HG03571 (cell line): ENCODE data around the gene ISY1.
"Not testable (repeated sequence)": the region's sequence is repeated elsewhere in the genome, so short reads cannot be mapped to it uniquely, and the experiment has no call there.

ENCODE experiments used
- ATAC-seq: cut with Tn5 transposase; IDR thresholded peaks from one replicate; pipeline ENCODE4 v1.9.1; 2021; ENCODE audit not compliant: unreplicated experiment

Gene ISY1

DNA sequence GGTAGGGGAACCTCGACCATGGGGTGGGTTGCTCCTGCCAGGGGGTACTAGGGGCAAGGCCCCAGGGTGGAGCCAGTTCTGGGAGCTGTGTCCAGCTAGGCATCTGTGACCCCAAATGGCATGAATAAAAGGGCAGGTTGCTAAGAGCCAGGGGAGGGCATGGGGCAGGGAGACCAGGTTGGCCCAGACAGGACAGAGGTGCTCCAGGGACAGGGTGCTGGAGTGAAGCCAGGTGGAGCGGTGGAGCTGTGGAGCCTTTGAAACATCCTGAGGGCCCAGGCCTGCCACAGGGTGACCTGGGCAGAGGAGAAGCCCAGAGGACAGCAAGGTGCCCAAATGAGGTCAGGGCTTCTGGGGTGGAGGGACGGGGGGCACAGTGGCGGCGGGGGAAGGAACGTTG is 72.6 kb downstream of the ISY1 start:
- ATAC-seq = not testable (repeated sequence)

DNA sequence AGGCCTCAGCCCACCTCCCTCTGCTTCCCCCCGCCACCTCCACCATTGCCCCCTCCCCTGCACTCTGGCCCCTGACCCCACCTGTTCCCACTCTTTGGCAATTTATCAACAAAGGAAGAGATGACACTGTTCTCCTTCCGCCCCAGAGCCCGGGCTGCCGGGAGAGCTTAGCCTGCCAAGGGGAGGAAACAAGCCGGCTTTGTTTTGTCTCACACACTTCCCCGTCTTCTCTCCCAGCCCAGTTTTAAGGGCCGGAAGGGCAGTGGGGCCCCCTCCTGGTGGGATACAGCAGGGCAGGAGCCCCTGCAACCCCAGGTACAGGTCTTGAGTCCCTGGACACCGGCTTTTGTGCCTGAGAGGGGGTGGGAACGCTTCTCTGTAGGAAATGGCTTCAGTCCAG is 73.0 kb downstream of the ISY1 start:
- ATAC-seq = not testable (repeated sequence)

DNA sequence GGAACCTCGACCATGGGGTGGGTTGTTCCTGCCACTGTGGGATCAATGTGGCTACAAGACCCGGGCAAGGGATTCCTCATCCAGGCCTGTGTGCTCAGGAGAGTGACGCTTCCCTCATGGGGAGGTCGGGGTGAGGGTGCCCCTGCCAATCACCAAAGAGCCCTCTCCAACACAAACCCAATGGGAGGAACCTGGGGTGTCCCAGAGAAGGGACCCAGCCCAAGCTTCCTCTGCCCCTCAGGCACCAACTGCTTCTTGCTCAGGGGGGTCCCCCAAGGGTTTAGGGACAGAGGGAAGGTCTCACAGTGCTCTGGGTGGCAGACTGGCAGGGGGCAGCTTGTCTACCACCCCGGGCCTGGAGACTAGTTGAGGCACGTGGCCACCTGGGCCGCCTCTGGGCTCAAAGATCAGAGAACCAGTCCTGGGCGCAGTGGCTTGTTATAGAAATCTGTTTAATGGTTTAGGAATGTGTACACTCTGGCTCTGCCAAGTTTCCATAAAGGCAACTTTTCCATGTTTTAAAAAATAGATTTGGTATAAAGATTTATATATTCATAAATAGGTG is 73.6 kb downstream of the ISY1 start:
- ATAC-seq = no peak

DNA sequence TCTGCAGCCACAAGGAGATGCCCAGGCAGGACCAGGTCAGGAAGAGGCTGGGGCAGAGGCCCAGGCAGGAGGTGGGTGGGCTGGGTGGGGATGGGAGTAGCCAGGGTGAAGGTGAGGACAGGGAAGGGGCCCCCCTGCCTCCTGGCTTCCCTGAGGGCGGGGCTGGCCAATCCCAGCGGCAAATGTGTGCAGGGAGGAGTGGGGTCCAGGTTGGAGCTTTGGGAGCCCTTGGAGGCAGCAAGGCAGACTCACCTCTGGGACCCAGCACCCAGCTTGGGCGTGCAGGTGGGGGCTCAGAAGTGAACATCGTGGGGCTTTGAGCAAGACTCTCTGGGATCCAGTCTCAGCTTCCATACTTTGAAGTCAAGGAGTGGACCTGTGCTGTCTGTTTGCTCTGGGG is 75.0 kb downstream of the ISY1 start:
- ATAC-seq = no peak

DNA sequence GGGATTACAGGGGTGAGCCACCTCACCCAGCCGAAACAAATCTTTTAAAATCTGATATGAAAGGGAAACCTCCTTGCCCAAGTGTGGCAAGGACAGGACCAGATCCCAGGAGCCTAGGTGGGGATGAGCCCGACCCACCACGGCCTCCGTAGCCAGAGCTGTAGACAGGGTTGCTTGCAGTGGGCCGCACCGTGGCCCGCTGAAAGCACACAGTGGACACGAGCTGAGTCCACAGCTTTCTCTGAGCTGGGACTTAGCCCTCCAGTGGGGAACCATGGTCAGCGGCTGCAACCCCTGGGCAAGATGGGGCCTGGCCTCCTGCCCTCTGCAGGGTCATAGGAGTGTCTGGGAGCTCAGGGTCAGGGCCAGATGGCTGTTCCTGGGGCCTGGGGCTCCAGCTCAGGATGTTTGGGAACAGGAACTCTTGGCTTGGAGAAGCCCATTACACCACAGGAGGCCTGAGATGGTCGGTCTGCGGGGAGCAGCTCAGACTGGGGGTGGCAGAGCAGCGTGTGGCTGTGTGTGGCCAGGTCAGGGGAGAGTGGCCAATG is 75.6 kb downstream of the ISY1 start:
- no peak for ATAC-seq

DNA sequence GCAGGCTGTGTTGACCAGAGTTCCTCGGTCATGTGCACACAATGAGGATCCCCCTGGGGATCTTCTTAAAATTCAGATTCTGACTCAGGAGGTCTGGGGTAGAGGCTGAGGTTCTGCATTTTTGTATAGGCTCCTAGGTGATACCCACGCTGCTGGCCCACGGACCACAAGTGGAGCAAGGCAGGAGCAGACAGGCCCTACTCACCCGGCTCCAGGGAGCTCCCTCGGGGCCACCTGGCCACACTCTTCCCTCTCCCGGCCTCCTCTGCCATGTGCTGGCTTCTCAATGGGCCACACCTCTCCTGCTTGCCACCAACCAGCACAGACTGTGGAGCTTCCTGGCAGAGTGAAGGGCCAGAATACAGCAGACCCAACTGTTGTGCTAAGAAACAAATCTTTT is 76.4 kb downstream of the ISY1 start:
- ATAC-seq = no peak

DNA sequence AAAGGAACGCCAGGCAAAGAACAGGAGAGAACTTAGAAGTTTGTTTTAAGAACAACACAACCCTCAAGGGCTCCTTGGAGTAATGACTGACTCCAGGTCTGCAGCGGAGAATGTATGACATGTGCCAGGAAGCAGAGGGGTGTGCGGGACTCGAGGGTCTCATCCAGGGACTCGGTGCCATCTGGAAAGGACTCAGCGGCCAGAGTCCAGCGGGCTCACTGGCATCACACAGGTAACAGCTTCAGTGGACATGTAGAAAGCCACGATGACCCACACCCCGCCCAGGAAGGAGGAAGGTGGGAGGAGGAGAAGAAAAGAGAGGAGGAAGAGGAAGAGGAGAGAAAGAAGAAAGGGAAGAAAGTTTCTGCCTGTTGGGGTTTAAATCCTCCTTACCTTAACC is 78.8 kb downstream of the ISY1 start:
- ATAC-seq = no peak

DNA sequence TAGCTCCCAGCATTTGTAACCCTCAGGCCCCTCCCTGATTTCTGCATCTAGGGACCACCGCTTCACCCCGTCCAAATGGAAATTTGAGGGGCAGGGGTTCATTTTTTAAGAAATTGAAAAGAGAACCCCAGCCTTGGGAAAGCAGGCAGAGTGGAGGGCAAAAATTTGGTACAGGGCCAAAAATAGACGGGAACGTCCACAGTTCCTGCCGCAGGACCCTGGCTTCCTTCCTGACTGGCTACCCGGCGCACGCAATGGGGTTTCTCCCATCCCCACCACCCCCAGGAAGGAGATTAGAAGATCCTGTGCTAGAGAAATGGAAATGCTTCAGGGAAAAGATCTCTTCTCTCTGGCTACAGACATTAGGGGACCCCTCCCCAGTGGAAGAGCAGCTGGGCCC is 79.4 kb downstream of the ISY1 start:
- no peak for ATAC-seq

DNA sequence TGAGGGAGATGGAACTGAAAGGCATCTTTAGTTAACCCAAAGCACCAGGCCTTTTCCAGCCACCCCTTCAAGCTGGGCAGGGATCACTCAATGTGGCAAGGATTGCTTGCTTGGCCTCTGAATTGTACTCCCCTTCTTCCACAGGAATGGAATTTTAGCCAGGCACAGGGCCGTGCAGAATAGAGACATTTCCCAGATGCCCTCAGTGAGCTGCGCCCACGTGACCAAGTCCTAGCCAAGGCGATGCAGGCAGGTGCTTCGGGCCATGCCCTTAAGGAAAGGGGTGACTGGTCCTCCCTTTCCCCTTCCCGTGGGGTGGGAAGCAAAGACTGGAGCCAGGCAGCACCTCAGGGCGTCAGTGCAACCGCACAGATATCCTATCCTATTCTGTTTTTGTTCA is 82.4 kb downstream of the ISY1 start:
- ATAC-seq = no peak
